Measurements from ENCODE around the gene ATP6V1G2. TPM values are rescaled to one million over a fixed set of nuclear protein-coding genes. Genes with fewer than 3 reads are reported as not detected.
"Not testable (repeated sequence)": the region's sequence is repeated elsewhere in the genome, so short reads cannot be mapped to it uniquely, and the experiment has no call there.

Gene ATP6V1G2
- total RNA-seq, 1 experiment from 2014 or later: 1.2 TPM

DNA sequence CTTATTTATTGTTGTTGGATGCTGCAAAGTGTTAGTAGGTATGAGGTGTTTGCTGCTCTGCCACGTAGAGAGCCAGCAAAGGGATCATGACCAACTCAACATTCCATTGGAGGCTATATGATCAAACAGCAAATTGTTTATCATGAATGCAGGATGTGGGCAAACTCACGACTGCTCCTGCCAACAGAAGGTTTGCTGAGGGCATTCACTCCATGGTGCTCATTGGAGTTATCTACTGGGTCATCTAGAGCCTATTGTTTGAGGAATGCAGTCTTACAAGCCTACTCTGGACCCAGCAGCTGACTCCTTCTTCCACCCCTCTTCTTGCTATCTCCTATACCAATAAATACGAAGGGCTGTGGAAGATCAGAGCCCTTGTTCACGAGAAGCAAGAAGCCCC lies 36.4 kb downstream of the ATP6V1G2 start:
- TF ChIP-seq, protein P1, sequence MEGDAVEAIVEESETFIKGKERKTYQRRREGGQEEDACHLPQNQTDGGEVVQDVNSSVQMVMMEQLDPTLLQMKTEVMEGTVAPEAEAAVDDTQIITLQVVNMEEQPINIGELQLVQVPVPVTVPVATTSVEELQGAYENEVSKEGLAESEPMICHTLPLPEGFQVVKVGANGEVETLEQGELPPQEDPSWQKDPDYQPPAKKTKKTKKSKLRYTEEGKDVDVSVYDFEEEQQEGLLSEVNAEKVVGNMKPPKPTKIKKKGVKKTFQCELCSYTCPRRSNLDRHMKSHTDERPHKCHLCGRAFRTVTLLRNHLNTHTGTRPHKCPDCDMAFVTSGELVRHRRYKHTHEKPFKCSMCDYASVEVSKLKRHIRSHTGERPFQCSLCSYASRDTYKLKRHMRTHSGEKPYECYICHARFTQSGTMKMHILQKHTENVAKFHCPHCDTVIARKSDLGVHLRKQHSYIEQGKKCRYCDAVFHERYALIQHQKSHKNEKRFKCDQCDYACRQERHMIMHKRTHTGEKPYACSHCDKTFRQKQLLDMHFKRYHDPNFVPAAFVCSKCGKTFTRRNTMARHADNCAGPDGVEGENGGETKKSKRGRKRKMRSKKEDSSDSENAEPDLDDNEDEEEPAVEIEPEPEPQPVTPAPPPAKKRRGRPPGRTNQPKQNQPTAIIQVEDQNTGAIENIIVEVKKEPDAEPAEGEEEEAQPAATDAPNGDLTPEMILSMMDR (IDR thresholded peaks at IDR 0.05; ENCODE audit: unreplicated experiment): no peak
- DNase-seq (ENCODE audit: unreplicated experiment): no peak
- POLR2A ChIA-PET: no interaction called here
- Mint-ChIP-seq H3K9me3 (ENCODE audit: unreplicated experiment) (no peaks in the 10 kb centered on the region), H3K27ac (ENCODE audit: low read depth, unreplicated experiment) (no peak overlapping the region), H3K36me3 (ENCODE audit: insufficient read depth, unreplicated experiment) (peaks cover 25% of the 10 kb centered on the region), H3K4me1 (ENCODE audit: insufficient read depth, unreplicated experiment) (no peaks in the 10 kb centered on the region), H3K4me3 (ENCODE audit: unreplicated experiment) (no peak overlapping the region), H3K27me3 (ENCODE audit: insufficient read depth, unreplicated experiment) (no peaks in the 10 kb centered on the region)
- BruUV-seq (replicated peaks): no TSS peak
- intact Hi-C loops (cut with micrococcal nuclease): no loop called here
- CTCF ChIA-PET: no interaction called here

DNA sequence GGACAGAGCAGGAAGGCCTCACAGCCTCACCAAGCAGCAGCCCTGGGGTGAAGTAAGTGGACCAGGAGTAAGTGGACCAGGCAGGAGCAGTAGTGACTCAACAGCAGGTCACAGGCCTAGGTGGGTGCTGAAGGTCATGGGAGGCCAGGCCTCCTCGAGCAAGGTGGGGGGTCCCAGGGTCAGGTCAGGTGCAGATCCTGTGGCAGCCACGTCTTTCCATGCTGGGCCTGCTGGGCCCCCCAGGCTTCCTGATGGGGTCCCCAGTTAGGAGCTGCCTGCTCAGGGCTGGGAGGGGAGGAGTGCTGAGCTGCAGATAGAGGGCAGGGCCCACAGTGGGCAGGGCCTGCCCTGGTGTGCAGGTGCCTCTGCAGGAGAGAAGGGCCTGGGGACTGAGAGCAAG lies 37.4 kb downstream of the ATP6V1G2 start:
- H3K36me3 Mint-ChIP-seq (ENCODE audit: insufficient read depth, unreplicated experiment): peaks cover 25% of the 10 kb centered on the region
- H3K27ac Mint-ChIP-seq (ENCODE audit: low read depth, unreplicated experiment); DNase-seq (ENCODE audit: unreplicated experiment); POLR2A ChIA-PET; H3K9me3 Mint-ChIP-seq (ENCODE audit: unreplicated experiment); H3K27me3 Mint-ChIP-seq (ENCODE audit: insufficient read depth, unreplicated experiment); H3K4me3 Mint-ChIP-seq (ENCODE audit: unreplicated experiment); intact Hi-C loops (cut with micrococcal nuclease); BruUV-seq (replicated peaks); CTCF ChIA-PET; H3K4me1 Mint-ChIP-seq (ENCODE audit: insufficient read depth, unreplicated experiment): not testable (repeated sequence)

DNA sequence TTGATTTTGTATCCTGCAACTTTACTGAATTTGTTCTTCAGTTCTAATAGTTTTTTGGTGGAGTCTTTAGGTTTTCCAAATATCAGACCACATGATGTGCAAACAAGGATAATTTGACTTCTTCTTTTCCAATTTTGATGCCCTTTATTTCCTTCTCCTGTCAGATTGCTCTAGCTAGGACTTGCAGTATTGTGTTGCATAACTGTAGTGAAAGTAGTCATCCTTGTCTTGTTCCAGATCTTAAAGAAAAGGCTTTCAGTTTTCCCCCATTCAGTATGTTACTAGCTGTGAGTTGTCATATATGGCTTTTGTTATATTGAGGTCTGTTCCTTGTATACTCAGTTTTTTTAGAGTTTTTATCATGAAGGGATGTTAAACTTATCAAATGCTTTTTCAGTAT lies 43.8 kb downstream of the ATP6V1G2 start:
- Mint-ChIP-seq H3K9me3 (ENCODE audit: unreplicated experiment) (no peaks in the 10 kb centered on the region), H3K4me3 (ENCODE audit: unreplicated experiment) (no peak overlapping the region), H3K36me3 (ENCODE audit: insufficient read depth, unreplicated experiment) (peaks cover 12% of the 10 kb centered on the region), H3K27me3 (ENCODE audit: insufficient read depth, unreplicated experiment) (no peaks in the 10 kb centered on the region), H3K27ac (ENCODE audit: low read depth, unreplicated experiment) (no peak overlapping the region), H3K4me1 (ENCODE audit: insufficient read depth, unreplicated experiment) (peaks cover 16% of the 10 kb centered on the region)
- intact Hi-C loops (cut with micrococcal nuclease): no loop called here
- ChIA-PET CTCF (no interaction called here), POLR2A (interaction anchor here (0.7 to 2.9 kb wide), 4 partner anchors 27 to 39 kb away, joined by 3 to 19 read pairs (median 3); partner anchors contain the start of gene DDX39B)
- no TSS peak for BruUV-seq (replicated peaks)
- TF ChIP-seq, protein P1 (IDR thresholded peaks at IDR 0.05; ENCODE audit: unreplicated experiment): no peak
- DNase-seq (ENCODE audit: unreplicated experiment): no peak

DNA sequence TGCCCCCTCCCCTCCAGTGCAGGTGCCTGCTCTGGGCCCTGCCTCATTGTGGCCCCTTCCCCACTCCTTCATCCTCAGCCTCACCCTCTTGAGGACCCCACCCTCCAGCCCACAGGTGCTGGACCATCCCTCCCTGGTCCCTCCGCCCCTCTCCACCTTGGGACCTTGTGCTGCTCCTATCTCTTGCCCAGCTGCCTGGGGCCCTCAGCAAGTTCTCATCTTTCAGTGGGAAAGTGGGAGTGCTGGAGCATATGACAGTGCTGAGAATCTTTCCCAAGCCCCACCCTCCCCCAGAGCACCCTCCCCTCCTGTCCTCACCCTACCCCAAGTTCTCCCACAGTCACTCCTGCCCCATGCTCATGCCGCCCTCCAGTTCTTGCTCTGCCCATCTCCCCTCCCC lies 46.8 kb downstream of the ATP6V1G2 start:
- H3K27ac Mint-ChIP-seq (ENCODE audit: low read depth, unreplicated experiment); DNase-seq (ENCODE audit: unreplicated experiment); intact Hi-C loops (cut with micrococcal nuclease); H3K27me3 Mint-ChIP-seq (ENCODE audit: insufficient read depth, unreplicated experiment); BruUV-seq (replicated peaks); H3K36me3 Mint-ChIP-seq (ENCODE audit: insufficient read depth, unreplicated experiment); H3K9me3 Mint-ChIP-seq (ENCODE audit: unreplicated experiment): not testable (repeated sequence)
- ChIA-PET CTCF (interaction anchor here (0.6 kb wide), 1 partner anchor 47 kb away, joined by 3 read pairs; the partner anchor contains the start of gene ATP6V1G2), POLR2A (interaction anchor here (1.3 to 7.6 kb wide), 2 partner anchors 41 to 48 kb away, joined by 5 to 173 read pairs; partner anchors contain the start of genes DDX39B and NFKBIL1)
- Mint-ChIP-seq H3K4me1 (ENCODE audit: insufficient read depth, unreplicated experiment) (peaks cover 39% of the 10 kb centered on the region), H3K4me3 (ENCODE audit: unreplicated experiment) (peak overlapping the region; percentile 78)

DNA sequence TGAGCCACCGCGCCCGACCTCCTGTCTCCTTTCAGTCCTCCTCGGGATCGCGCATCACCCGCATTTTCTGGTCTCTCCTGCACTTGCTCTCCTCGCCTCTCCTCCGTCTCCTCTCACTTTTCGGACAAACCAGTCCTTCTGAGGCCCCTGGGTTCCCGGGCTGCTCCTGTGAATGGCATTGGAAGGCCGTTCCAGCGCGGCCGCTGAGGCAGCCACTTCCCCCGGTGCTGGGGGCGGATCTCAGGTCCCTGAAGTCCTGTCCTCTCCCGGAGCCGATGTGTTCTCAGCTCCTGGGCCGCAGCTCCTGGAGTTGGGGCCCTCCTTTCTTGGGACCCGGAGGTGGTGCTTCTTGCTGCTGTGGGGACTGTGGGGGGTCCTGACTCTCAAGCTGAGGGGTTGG lies 47.7 kb downstream of the ATP6V1G2 start:
- no peak for DNase-seq (ENCODE audit: unreplicated experiment)

More for the DNA sequence above, 47.7 kb downstream of the ATP6V1G2 start:
- H3K4me3 Mint-ChIP-seq (ENCODE audit: unreplicated experiment): peak overlapping the region; percentile 78
- H3K4me1 Mint-ChIP-seq (ENCODE audit: insufficient read depth, unreplicated experiment): peaks cover 41% of the 10 kb centered on the region
- peaks cover 5% of the 10 kb centered on the region for H3K36me3 Mint-ChIP-seq (ENCODE audit: insufficient read depth, unreplicated experiment)
- no peak overlapping the region for H3K27ac Mint-ChIP-seq (ENCODE audit: low read depth, unreplicated experiment)
- CTCF ChIA-PET: no interaction called here
- TF ChIP-seq, protein P1 (IDR thresholded peaks at IDR 0.05; ENCODE audit: unreplicated experiment): no peak
- H3K9me3 Mint-ChIP-seq (ENCODE audit: unreplicated experiment): no peaks in the 10 kb centered on the region
- H3K27me3 Mint-ChIP-seq (ENCODE audit: insufficient read depth, unreplicated experiment): no peaks in the 10 kb centered on the region
- BruUV-seq (replicated peaks): no TSS peak
- intact Hi-C loops (cut with micrococcal nuclease): loop anchor here (1.0 kb wide), 1 partner anchor 43 kb away; no protein-coding TSS in a partner anchor
- POLR2A ChIA-PET: interaction anchor here (1.3 to 7.6 kb wide), 3 partner anchors 42 to 165 kb away, joined by 5 to 173 read pairs (median 7); partner anchors contain the start of genes DDX39B, GPANK1 and NFKBIL1

Data from MCF 10A (cell line).